ENCODE data around the gene STK35.

Gene STK35

GRCh38 chr20:2053615-2054014, 48.0 kb upstream of the STK35 start:
- H3K79me2 ChIP-seq (ENCODE audit: insufficient read depth, low read length), result no peaks in the 10 kb centered on the region
- no peaks in the 10 kb centered on the region for H3K9me3 ChIP-seq (ENCODE audit: low read length)
- no peaks in the 10 kb centered on the region for H4K20me1 ChIP-seq (ENCODE audit: insufficient read depth, low read length)
- H2AFZ ChIP-seq (ENCODE audit: low read length), result no peak overlapping the region
- H3K36me3 ChIP-seq (ENCODE audit: insufficient read depth, low read length), result no peaks in the 10 kb centered on the region
- H3K27ac ChIP-seq (ENCODE audit: low read depth, low read length, poor library complexity, severe bottlenecking), result no peak overlapping the region
- 0 out of 2 replicates have a peak, but pooled peaks cover 4% of the 10 kb centered on the region for H3K27me3 ChIP-seq (ENCODE audit: insufficient read depth, low read length)
- TF ChIP-seq EZH2 (IDR thresholded peaks at IDR 0.05; ENCODE audit: borderline replicate concordance, low read length), result no peak
- TF ChIP-seq, protein P1, sequence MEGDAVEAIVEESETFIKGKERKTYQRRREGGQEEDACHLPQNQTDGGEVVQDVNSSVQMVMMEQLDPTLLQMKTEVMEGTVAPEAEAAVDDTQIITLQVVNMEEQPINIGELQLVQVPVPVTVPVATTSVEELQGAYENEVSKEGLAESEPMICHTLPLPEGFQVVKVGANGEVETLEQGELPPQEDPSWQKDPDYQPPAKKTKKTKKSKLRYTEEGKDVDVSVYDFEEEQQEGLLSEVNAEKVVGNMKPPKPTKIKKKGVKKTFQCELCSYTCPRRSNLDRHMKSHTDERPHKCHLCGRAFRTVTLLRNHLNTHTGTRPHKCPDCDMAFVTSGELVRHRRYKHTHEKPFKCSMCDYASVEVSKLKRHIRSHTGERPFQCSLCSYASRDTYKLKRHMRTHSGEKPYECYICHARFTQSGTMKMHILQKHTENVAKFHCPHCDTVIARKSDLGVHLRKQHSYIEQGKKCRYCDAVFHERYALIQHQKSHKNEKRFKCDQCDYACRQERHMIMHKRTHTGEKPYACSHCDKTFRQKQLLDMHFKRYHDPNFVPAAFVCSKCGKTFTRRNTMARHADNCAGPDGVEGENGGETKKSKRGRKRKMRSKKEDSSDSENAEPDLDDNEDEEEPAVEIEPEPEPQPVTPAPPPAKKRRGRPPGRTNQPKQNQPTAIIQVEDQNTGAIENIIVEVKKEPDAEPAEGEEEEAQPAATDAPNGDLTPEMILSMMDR (IDR thresholded peaks at IDR 0.05; ENCODE audit: low read length), result no peak
- no peaks in the 10 kb centered on the region for H3F3A ChIP-seq (ENCODE audit: insufficient read depth, low read length)
- H3K9me2 ChIP-seq (ENCODE audit: low read depth, low read length), result no peaks in the 10 kb centered on the region
- H3K4me3 ChIP-seq (ENCODE audit: low read depth, low read length, poor library complexity, severe bottlenecking), result no peak overlapping the region
- no peak overlapping the region for H3K9ac ChIP-seq (ENCODE audit: low read length)
- no peaks in the 10 kb centered on the region for H3K4me1 ChIP-seq (ENCODE audit: insufficient read depth, low read length, severe bottlenecking)
- H3K4me2 ChIP-seq (ENCODE audit: low read length), result no peak overlapping the region

GRCh38 chr20:2054911-2055310, 46.7 kb upstream of the STK35 start:
- no peaks in the 10 kb centered on the region for H3K9me3 ChIP-seq (ENCODE audit: low read length)
- TF ChIP-seq, protein P1 (IDR thresholded peaks at IDR 0.05; ENCODE audit: low read length), result no peak
- no peak for TF ChIP-seq EZH2 (IDR thresholded peaks at IDR 0.05; ENCODE audit: borderline replicate concordance, low read length)
- H3K36me3 ChIP-seq (ENCODE audit: insufficient read depth, low read length), result no peaks in the 10 kb centered on the region
- no peak overlapping the region for H3K4me3 ChIP-seq (ENCODE audit: low read depth, low read length, poor library complexity, severe bottlenecking)
- H3K27me3 ChIP-seq (ENCODE audit: insufficient read depth, low read length), result 0 out of 2 replicates have a peak, but pooled peaks cover 4% of the 10 kb centered on the region
- no peaks in the 10 kb centered on the region for H3K9me2 ChIP-seq (ENCODE audit: low read depth, low read length)
- no peaks in the 10 kb centered on the region for H3K4me1 ChIP-seq (ENCODE audit: insufficient read depth, low read length, severe bottlenecking)
- no peaks in the 10 kb centered on the region for H4K20me1 ChIP-seq (ENCODE audit: insufficient read depth, low read length)
- H3K4me2 ChIP-seq (ENCODE audit: low read length), result no peak overlapping the region
- no peaks in the 10 kb centered on the region for H3K79me2 ChIP-seq (ENCODE audit: insufficient read depth, low read length)
- H3K9ac ChIP-seq (ENCODE audit: low read length), result no peak overlapping the region
- no peak overlapping the region for H3K27ac ChIP-seq (ENCODE audit: low read depth, low read length, poor library complexity, severe bottlenecking)
- H2AFZ ChIP-seq (ENCODE audit: low read length), result no peak overlapping the region
- no peaks in the 10 kb centered on the region for H3F3A ChIP-seq (ENCODE audit: insufficient read depth, low read length)

DNA sequence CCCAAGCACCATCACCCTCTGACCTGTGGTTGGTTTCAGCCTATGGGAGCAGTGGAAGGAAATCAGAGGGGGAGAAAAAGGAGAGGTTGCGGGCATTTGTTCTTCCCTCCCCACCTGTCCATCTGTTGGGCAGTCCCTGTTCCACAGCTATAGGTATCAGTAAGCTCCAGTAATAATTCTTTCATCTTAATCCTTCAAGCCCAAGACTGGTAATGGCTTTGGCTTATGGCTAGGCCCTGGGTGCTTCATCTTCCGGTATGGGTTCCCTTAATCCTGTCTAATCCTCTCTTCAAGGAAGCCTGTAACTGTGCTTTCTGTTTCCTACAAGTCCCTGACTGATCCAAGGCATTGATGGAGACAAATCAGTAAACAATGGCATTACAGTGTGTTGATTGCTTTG, 42.2 kb upstream of the STK35 start:
- no peak overlapping the region for H3K4me3 ChIP-seq (ENCODE audit: low read depth, low read length, poor library complexity, severe bottlenecking)
- H3K36me3 ChIP-seq (ENCODE audit: insufficient read depth, low read length), result no peaks in the 10 kb centered on the region
- TF ChIP-seq, protein P1 (IDR thresholded peaks at IDR 0.05; ENCODE audit: low read length), result no peak
- TF ChIP-seq EZH2 (IDR thresholded peaks at IDR 0.05; ENCODE audit: borderline replicate concordance, low read length), result no peak
- no peaks in the 10 kb centered on the region for H3F3A ChIP-seq (ENCODE audit: insufficient read depth, low read length)
- H3K79me2 ChIP-seq (ENCODE audit: insufficient read depth, low read length), result no peaks in the 10 kb centered on the region
- H3K9me2 ChIP-seq (ENCODE audit: low read depth, low read length), result no peaks in the 10 kb centered on the region
- H2AFZ ChIP-seq (ENCODE audit: low read length), result no peak overlapping the region
- no peak overlapping the region for H3K4me2 ChIP-seq (ENCODE audit: low read length)
- no peaks in the 10 kb centered on the region for H3K9me3 ChIP-seq (ENCODE audit: low read length)
- H3K4me1 ChIP-seq (ENCODE audit: insufficient read depth, low read length, severe bottlenecking), result no peaks in the 10 kb centered on the region
- no peak overlapping the region for H3K9ac ChIP-seq (ENCODE audit: low read length)
- no peaks in the 10 kb centered on the region for H3K27me3 ChIP-seq (ENCODE audit: insufficient read depth, low read length)
- H3K27ac ChIP-seq (ENCODE audit: low read depth, low read length, poor library complexity, severe bottlenecking), result no peak overlapping the region
- no peaks in the 10 kb centered on the region for H4K20me1 ChIP-seq (ENCODE audit: insufficient read depth, low read length)

Measured in OCI-LY1 (cell line).